Measurements from ENCODE around the gene PTCH1.

PTCH1 gene

DNA sequence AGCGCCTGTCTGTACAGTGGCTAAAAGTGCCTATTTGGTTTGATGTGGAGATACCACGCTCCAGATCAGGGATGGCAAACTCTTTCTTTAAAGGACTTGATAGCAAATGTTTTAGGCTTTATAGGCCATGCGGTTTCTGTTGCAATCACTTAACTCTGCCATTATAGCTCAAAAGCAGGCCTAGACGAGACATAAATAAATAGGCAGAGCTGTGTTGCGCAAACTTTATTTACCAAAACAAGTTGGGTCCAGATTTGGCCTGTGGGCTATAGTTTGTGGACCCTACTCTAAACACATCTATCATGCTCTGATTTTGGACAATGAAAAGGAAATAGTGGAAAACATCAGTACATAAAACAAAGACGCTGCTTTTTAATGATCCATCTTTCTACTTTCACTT is 79.2 kb downstream of the PTCH1 start:
- DNase-seq (ENCODE audit: low read depth): no peak

DNA sequence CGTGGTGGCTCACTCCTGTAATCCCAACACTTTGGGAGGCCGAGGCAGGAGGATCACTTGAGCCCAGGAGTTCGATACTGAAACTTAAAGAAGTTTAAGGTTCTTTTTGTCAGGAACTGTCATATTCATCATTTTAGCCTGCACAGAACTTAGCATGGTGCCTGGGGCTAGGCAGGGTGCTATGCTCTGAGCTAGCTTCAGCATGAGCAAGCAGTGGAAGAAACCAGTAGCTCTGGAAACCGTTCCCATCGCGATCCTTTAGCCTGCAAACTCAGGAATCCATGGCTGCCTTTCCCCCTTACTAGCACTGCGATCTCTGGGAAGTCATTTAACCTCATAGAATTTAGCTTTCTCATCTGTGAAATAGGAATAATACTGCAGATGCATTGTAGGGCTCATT is 80.4 kb downstream of the PTCH1 start:
- no peak for DNase-seq (ENCODE audit: low read depth)

DNA sequence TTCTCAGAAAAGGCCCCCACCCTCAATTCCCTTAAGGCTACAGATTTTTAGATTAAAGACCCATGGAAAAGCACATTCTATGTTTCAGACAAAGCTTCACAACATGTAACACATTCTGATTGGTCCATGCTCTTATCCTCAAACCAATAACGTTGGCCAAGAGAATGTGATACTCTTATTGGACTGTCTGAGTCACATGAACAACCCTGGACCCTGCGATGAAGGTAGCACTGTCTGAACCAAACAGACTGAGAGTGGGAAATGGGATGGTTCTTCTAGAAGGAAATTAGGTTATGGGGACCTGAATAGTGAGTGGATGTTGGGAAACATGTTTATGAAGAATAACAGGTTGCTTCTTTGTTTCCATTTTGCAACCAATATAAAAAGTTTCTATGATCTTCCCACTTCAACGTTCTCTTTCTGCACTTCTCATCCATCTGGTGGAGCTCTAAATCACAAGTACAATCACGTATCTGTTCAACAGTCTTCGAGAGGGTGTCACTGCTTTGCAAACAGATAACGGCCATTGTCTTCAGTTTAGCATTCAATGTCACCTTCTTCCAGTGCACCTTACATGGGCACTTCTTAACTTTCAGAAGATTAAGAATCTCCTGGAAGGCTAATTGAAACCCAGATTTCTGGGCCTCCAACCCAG is 81.6 kb downstream of the PTCH1 start:
- no peak for DNase-seq (ENCODE audit: low read depth)

DNA sequence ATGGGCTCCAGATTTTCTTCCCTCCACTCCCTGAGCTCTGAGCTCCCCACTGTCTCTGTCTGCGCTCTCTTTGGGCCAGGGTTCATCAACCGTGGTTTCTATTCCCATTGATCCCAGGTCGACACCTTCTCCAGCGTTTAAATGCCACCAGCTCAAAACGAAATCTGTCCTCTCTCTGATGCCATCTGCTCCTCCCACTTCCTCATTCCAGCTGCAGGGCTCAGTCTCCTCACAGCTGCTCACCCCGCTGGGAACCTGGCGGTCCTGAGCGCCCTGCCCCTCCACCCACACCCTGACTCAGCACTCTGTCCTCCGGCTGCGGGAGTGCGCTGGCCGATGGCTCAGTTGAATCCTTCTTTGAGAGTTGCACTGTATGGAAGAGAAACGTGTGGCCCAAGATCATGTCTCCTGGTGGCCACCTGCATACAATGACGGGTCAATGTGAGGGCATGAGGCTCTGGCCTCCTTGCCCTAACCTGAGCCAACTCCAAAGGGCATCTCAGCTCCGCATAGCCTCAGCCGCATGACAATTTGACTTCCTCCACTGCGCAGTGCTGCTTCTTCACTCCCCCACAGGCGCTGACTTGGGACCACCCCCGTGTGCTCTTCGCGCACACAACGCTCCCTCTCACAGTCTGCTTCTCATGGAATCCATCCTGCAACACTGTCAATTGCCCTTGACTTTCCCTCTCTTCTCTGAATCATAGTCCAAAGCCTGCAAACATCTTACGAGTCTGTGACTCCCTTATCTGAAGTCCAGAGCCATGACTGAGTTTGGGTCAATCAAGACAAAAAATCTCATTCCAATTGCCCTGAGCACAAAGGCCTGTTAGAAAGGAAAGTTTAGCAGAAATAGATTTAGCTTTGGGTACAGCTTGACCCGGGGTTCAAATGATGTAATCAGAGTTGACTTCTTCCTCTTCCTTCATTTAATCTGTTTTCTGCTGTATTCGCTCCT is 82.4 kb downstream of the PTCH1 start:
- DNase-seq (ENCODE audit: low read depth): no peak

DNA sequence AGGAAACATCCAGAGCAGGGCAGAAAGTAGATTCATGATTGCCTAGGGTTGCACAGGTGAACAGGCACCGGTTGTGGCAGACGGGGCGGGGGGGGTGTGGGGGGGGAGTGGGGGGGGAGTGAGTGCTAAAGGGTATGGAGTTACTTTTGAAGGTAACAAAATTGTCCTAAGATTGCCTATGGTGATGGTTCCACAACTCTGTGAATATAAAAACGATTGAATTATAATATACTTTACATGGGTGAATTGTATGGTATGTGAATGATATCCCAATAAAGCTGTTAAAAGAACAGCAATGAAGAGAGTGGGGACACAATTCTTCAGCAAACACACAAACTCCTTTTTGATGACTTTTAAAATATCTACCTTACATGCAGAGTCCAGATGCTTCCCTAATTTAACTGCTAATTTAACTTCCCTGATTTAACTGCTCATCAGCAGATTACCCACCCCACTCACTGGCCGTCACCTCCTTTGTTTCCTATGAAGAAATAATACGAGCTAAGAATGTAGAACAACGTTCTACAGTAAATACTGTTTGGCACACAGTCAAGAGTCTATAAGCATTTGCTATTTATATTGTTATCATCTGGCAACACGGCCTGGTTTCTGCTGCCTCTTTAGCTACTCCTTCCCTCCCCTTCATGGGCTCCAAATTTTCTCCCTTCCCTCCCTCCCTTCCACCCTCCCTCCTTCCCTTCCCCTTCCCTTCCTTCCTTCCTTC is 83.5 kb downstream of the PTCH1 start:
- no peak for DNase-seq (ENCODE audit: low read depth)

DNA sequence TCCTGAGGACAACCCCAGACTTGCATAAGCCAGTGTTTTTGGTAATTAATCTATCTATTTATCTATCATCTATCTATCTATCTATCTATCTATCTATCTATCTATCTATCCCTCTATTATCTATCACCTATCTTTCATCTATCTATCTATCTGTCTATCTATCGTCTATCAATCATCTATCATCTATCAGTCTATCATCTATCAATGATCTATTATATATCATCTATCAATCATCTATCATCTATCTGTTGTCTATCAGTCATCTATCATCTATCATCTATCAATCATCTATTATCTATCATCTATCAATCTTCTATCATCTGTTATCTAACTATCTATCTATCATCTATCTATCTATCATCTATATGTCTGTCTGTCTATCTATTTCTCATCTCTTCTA is 85.5 kb downstream of the PTCH1 start:
- no peak for DNase-seq (ENCODE audit: low read depth)

DNA sequence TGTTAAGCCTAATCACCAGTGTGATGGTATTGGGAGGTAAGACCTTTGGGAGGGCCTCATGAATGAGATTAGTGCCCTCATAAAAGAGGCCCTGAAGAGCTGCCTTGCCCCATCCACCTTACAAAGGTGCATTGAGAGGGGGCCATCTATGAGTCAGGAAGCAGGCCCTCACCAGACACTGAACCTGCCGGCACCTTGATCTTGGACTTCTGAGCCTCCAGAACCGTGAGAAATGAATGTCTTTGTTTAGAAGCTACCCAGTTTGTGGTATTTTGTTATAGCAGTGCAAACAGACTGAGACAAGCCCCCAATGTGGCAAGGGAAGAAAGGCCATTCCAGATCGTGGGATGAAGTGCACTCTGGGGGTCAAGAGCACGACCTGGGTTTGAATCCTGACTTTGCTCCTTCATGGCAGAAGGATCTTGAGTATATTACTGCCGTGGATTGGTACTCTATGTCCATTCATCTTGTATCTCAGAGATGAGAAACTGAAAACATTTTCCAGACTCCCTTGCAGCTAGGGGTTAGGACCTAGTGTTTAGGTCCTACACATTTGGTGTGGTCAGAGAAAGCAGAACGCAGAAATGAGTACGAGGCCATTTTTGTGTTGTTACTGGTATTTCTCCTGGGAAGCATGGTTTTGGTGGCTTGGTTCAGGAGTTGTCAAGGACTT is 86.7 kb downstream of the PTCH1 start:
- DNase-seq (ENCODE audit: low read depth): no peak

DNA sequence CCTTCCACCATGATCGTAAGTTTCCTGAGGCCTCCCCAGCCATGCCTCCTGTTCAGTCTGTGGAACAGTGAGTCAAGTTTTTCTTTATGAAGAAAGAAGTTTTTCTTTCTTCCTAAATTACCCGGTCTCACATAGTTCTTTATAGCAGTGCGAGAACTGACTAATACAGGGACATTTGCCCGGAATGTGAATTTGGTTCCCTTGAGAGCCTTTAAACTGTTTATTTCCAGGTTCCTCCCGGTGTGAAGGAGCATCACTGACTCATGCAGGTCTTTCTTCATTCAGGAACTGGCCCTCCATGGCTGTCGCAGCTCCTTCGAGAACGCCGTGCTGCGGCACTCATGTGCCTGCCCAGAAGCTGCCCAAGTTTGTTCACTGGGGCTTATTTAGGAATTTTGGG is 87.7 kb downstream of the PTCH1 start:
- no peak for DNase-seq (ENCODE audit: low read depth)

DNA sequence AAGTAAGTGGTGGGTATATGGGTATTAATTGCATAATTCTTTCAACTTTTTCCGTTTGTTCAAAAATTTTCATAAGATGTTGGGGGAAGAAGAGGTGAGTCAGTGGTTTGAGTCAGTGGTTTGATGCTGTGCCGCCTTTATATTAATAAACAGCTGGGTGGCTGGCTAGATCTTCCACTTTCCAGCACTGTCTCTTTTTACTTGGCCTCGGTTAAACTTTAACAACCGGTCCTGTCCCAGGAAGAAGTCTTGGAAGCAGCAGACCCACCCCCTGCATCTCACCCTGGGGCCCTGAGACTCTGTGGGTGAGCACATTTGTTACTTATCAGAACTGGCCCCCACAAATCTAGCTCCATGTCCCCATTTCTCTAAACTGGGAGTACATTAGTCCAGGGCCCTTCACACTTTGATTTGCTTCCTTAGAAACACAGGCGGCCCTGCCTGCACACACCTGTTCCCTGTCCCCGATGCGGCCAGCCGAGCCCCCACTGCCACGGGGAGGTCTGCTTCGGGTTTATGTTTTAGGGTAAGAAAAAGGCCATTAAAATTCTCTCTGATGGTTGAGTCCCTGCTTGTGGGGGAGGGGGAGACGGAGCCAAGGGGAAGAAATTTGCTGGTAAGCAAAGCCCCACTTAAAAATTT is 90.7 kb downstream of the PTCH1 start:
- DNase-seq (ENCODE audit: low read depth): peak; percentile 18

DNA sequence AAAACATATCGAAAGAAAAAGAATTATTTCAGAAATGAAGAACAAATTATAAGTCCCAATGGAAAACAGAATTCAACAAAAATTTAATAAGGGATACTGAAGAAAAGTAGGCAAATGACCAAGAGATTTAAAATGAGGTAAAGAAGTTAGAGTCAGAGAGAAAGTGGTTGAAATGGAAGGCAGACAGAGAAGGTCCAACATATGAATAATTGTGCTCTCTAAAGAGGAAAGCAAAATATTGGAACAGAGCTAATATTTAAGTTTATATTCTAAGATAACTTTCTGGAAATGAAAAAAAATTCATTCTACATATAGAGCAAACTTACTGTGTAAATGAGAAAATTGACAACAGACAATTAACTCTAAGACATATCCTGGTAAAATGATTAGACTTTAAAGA is 94.1 kb downstream of the PTCH1 start:
- no peak for DNase-seq (ENCODE audit: low read depth)

DNA sequence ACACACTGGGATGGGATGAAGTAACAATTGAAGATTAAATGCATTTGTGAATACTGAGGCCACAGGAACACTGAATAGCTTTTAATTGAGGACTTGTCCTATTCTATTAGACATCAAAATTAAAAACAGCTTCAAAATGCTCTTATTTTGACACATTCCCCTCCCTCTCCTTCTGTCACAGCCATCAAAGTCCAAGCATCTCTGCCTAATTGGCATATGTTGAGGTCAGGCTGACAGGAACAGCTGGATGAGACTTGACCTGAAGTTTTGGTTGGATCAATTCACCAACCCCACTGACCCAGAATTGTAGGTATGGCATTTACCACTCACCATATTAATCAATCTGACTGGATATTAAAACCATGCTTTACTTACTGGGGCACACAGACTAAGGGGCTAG is 96.3 kb downstream of the PTCH1 start:
- DNase-seq (ENCODE audit: low read depth): no peak

DNA sequence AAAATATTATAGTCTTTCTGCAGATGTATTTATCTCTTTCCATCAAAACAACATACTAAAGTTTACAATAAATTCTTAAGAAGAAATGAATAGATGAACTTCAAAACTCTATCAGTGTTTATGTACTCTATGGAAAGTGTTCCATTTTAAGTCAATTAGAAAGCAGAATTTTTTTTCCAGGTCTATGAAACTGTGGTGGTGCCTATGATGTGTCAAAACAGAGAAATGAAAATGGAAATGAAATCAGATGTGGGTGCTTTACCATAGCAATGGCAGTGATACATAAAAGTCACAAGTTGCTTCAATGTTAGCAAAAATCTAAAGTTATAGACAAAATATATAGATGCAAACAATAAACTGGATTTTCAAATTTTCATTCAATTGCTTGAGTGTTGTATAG is 97.3 kb downstream of the PTCH1 start:
- DNase-seq (ENCODE audit: low read depth): no peak

DNA sequence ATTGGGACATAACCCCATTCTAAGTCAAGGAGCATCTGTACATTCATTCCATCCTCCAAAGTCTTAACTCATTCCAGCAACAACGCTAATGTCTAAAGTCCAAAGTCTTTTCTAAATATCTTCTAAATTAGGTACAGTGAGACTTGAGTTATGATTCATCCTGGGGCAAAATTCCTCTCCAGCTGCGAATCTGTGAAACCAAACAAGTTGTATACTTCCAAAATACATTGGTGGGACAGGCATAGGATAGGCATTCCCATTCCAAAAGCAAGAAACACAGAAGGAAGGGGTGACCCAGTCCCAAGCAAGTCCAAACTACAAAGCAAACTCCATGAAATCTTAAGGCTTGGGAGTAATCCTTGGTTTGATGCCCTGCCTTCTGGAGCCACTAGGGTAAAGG is 101.6 kb downstream of the PTCH1 start:
- DNase-seq (ENCODE audit: low read depth): peak; percentile 67

DNA sequence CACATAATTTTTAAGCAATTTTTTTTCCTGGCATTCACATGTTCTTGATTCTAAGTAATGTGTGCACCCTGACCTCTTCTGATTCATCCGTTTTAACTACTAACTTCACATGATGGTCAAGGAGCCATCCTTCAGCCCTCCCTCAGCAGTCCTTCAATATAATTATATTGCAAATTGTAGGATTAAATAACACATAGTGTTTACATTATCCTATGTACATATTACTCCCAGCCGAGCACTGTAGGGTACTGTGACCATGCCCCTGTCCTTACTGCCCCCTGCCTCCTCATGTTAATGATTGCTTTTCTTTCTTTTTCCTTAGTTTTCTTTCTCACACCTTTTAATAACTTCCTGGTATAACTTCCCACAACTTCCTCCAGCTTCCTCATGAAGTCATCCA is 103.0 kb downstream of the PTCH1 start:
- no peak for DNase-seq (ENCODE audit: low read depth)

DNA sequence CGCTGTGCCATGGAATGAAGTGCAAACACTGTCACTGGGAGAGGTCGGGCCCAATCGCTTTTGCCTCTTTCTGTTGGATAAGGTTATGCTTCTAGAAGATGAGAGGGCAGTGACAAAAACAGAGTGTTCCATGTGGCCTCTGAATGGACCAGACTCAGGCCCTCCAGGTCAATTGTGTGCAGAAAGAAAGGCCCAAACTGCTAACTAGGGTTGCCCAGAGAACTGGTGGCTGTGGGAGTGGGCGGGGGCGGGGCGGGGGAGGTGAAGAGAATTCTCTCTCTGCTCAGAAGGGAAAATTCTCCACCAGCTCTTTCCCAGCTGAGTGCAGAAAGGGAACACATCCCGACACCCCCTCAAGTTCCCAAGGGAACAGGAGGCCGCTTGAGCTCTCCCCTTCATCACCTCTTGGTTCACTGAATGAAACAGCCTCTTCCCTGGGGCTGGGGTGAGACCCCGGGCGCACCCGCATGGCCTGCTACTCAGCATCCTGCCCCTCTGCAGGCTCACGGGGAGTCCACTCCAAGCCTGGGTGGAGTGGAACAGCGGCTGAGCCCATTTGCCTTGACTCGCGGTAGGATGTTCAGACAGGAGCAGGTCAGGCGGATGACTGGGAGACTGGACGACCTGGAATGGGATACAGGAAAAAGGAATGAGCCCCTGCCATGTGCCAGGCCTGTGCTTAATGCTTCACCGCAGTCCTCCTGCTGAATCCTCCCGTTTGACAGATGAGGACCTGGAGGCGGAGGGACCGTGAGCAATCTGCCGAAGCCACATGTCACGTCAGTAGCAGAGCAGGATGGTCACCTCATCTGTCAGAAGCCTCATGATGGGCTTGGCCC is 105.5 kb downstream of the PTCH1 start:
- no peak for DNase-seq (ENCODE audit: low read depth)

DNA sequence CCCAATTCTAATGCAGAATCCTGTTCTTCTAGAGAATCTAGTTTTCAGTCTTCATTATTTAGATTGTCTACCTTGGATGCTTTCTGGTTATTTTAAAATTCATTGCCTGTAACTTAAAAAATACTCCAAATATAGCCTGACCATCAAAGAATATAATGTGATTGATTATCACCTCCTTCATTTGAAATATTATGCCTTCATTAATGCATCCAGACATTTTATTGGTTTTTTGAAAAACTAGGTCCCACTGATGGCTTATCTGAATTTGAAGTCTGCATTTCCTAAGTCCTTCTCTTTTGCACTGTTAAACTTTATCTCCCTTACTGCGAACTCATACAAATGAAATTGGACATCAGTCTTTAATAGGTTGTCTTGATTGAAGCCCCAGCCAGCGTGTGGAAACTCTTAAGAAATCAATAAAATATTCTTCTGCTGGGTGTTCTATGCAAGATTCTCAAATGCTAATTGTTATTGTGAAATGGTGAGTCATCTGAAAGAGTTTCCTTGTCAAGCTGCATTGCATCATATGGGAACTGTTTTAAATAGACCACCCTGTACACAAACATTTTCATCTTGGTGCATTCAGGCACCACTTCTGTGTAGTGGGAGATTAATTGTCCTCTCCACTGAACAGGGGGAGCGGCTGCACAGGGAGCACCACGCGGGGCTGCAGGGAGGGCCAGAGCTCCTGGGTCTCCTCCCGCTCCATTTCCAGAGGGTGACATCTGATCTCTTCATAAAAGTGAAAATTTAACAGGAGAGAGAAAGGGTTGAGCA is 106.9 kb downstream of the PTCH1 start:
- DNase-seq (ENCODE audit: low read depth): peak; percentile 75

DNA sequence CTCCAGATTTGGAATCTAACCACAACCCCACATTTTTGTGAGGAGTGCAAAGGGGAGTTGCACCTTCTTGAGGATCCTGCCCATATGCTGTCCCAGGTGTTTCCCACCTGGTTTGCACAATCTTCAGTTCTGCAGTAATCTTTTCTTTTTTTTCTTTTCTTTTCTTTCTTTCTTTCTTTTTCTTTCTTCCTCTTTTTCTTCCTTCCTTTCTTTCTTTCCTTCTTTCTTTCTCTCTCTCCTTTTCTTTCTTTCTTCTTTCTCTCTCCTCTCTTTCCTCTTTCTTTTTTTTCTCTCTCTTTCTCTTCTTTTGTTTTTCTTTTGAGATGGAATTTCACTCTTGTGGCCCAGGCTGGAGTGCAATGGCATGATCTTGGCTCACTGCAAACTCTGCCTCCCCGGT is 109.2 kb downstream of the PTCH1 start:
- no peak for DNase-seq (ENCODE audit: low read depth)

DNA sequence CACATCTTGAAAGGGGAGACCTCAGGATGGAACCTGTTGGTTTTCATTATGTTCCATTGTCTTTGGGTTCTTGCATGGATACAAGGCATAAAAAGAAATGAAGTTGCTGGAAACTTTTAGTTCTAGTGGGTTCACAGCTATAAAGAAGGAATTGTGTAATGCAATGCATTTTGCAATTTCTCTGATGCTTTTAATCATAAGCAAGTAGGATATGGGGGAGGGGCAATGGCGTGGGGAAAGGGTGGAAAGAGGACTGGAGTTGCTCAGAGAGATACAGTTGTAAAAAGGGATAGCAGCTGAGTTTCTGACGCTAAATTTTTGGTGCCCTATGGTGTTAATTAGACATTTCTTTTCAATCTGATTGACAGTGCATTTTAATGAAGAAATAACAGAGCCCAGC is 110.7 kb downstream of the PTCH1 start:
- DNase-seq (ENCODE audit: low read depth): peak; percentile 41

DNA sequence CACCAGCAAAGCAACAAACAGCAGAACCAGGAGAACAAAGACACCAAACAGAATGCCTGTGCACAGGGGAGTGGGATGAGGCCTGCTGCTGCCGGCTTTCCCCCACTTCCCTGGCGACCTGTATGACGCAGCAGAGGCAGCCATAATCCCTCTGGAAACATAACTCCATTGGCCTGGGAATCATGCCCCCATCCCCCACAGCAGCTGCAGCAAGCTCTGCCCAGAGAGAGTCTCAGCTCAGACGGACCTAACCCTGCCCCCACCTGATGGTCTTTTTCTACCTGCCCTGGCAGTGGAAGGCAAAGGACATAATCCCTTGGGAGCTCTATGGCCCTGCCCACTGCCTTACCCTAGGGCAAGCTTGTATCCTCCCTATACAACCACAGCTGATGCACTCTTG is 117.5 kb downstream of the PTCH1 start:
- DNase-seq (ENCODE audit: low read depth): no peak

Measured in EH (cell line).